HG03342 (cell line): ENCODE results near the gene ACTG2.

ENCODE experiments used
- ATAC-seq: cut with Tn5 transposase; IDR thresholded peaks from one replicate; pipeline ENCODE4 v1.9.1; 2021; ENCODE audit warnings: mild to moderate bottlenecking, moderate library complexity; ENCODE audit not compliant: unreplicated experiment

ACTG2 gene

GRCh38 chr2:73911548-73912208 lies 18.9 kb downstream of the ACTG2 start:
- ATAC-seq, result no peak

DNA sequence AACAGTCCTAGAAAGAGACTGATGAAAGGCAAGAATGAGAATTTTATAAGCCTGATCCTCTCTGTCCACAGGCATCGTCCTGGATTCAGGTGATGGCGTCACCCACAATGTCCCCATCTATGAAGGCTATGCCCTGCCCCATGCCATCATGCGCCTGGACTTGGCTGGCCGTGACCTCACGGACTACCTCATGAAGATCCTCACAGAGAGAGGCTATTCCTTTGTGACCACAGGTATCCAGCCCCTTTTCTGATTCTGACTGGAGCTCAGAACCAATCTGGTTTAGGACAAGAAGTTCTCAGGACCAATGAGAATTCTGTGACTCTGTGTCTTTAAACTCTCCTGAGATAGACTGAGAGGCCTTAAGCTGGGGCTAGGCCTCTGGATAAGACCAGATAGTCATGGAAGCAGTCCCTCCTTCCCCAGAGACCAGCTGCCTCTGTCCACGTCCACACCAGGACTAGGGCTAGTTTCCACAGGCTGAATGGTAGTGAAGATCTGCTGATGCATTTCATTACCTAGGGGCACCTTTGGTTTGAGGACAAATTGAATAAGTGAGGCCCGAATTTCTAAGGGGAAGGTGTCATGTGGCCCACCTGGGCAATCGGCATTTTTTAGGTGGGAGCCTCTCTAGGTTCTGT lies 20.7 kb downstream of the ACTG2 start:
- no peak for ATAC-seq

DNA sequence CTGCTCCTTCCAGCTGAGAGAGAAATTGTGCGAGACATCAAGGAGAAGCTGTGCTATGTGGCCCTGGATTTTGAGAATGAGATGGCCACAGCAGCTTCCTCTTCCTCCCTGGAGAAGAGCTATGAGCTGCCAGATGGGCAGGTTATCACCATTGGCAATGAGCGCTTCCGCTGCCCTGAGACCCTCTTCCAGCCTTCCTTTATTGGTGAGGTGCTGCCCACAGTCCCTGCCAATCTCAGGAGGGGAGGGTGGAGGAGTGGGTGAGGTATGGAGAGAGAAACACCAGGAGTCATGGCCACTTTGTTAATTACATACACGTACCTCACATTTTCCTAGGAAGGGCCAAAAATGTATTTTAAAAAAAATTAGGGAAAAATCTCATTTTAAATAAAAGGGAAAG lies 21.9 kb downstream of the ACTG2 start:
- ATAC-seq, result no peak

DNA sequence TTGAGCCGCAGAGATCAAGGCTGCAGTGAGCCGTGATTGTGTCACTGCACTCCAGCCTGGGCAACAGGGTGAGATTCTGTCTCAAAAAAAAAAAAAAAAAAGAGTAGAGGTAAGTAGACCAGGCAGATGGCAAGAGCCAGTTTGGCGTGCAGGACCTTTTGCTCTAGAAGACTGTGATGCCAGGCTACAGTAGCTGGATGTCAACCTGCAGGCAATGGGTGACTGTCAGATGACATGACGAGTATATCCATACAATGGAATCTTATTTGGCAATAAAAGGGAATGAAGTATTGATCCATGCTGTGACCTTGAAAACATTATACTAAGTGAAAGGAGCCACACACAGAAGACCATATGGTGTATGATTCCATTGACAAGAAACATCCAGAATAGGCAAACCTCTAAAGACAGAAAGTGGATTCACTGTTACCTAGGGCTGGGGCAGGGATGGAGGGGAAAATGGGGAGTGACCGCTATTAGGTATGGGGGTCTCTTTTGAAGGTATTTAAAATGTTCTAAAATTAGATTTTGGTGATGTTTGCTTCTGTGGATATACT lies 22.7 kb downstream of the ACTG2 start:
- ATAC-seq, result no peak

GRCh38 chr2:73916666-73917065 lies 23.9 kb downstream of the ACTG2 start:
- no peak for ATAC-seq

- no peak for ATAC-seq
Measured at GRCh38 chr2:73917296-73917695, 24.5 kb downstream of the ACTG2 start.

GRCh38 chr2:73917696-73918207 lies 24.9 kb downstream of the ACTG2 start:
- ATAC-seq, result no peak

- no peak for ATAC-seq
Measured at GRCh38 chr2:73918856-73919255, 26.0 kb downstream of the ACTG2 start.

- ATAC-seq, result no peak
Measured at GRCh38 chr2:73919596-73920228, 26.9 kb downstream of the ACTG2 start.

- no peak for ATAC-seq
Measured at GRCh38 chr2:73920577-73921545, 28.1 kb downstream of the ACTG2 start.

DNA sequence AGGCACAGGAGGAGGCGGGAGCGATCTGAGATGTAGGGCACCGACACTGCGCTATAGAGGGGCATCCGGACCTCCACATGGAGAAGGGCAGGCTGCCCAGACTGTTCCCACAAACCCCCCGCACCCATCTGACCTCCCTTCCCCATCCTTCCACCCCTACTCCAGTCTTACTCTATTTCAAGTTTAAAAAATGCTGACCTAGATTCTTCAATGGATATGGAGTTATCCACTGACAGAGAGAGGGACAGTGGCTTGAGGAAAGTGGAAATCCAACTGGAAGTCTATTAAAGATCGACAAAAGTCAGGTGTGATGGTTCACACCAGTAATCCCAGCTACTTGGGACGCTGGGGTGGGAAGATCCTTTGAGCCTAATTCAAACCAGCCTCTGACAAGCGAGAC lies 28.8 kb downstream of the ACTG2 start:
- ATAC-seq, result no peak

GRCh38 chr2:73922681-73923080 lies 29.9 kb downstream of the ACTG2 start:
- no peak for ATAC-seq

DNA sequence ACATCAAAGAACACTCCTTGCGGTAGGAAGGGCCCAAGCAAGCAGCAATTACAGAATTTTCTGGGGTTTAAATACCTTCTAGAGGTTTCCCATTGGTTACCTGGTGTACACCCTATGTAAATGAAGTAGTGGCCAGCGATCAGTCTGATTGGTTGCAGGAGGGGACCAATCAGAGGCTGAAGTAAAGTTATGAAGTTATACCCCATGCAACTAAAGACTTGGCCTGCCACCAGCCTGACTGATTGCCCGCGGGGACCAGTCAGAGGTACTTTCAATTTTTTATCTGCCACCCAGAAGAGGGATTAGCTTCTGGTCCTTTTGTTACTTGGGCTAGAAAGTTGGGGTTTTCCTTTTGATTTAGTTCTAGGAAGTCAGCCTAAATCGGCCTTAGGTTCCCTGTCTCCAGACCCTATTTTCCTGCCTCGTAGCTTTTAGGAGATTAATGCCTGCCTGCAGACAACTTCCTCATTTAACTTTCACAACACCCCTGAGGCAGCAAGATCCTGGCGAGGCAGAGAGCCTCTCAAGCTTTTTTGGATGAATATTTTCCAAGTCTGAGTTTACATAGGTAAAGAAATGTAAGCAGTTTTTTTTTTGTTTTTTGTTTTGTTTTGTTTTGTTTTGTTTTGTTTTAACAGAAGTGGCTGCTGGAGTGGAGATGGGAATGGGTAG lies 32.4 kb downstream of the ACTG2 start:
- no peak for ATAC-seq

DNA sequence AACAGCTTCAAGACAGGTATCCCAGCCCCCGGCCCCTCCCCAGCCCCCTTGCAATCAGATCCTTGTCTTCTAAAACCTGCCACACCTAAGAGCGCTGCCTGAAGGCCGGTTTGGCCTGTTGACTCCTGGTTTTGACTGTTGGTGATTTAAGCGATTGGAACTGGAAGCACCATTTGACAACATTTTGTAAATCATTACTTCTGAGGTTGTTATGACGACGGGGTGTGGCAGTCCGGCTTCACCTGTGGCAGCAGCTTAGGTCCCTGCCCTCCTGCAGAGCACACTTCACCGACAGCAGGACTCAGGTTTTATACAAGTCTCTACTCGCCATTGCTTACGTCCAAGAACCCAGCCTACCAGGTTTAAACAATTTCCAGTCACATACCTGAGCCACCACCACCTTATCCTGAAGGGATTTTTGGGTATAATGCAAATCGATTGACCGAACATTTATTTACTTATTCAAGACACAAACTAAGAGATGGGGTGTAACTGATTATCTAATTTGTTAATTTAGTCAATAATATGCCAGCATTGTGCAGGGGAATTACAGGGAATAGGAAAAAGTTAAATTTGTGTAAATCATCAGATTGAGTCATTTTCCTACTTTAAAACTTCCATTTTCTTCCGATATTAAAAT lies 33.2 kb downstream of the ACTG2 start:
- no peak for ATAC-seq

DNA sequence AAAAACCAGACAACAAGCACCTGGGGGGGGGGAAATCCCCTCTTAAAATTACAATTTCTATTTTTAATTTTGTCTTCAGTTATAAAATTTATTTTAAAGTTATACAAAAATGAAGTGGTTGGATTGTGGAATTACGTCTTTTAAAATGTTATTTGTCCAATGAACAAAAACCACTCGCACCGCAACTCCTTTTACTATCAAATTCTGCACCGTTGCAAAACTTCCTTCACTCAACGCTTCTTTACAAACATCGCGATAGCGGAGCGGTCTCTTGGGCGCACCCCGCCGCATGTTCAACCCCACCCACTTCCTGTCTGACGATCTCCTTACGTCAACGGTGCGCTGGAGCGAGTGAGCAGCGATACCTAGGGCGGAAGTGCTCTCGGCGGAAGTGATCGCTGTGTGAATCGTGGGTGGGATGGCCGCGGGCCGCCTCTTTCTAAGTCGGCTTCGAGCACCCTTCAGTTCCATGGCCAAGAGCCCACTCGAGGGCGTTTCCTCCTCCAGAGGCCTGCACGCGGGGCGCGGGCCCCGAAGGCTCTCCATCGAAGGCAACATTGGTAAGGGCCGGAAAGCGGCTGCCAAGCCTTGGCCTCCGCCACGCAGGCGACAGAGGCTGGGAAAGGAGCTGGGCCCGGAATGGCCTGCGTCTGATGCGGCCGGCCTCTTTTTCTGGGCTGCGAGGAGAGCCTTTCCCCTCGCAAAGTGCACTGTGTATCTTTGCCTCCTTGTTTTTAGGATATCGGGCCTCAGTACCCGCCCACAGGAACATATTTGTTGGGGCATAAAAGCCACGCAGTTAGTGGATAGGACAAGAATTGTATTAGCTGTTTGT lies 33.9 kb downstream of the ACTG2 start, which contains the start of gene DGUOK:
DGUOK (plus strand) TSS at position 388 of the 835 bp plus-strand sequence; CDS start at position 419, 31 bp downstream.
- peak; percentile 99 for ATAC-seq

- no peak for ATAC-seq
Measured at GRCh38 chr2:73927344-73927743, 34.5 kb downstream of the ACTG2 start.

DNA sequence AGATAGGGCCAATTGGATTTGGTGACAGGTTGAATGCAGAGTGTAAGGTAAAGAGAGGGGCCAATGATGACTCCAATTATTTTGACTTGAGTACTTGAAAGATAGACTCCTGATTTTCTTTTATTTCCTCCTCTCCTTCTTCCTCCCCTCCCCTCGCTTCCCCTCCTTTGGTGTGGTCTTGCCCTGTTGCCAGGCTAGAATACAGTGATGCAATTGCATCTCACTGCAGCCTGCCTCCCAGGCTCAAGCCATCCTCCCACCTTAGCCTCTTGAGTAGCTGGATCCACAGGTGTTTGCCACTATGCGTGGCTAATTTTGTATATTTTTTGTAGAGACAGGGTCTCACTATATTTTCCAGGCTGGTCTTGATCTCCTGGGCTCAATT lies 36.1 kb downstream of the ACTG2 start:
- no peak for ATAC-seq

DNA sequence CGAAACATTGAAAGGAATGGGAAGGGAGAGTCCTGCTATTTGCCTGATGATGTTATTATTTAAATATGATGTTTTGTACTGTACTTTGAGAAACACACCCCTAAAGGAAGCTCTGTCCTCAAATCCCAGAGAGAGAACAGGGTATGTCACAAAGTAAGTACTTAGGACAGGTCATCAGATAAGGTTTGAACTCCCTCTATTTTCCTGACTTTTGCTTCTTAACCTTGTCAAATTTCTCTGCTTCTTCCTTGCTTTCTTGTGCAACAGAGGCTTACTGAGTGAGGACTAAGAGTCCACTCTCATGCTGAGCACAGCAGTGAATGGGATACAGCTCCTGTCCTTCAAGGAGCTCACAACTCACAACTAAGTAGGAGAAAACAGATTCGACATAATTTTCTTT lies 37.6 kb downstream of the ACTG2 start:
- ATAC-seq, result no peak
